HCT116 (cell line): ENCODE results near the gene GMDS. TPM values are rescaled to one million over a fixed set of nuclear protein-coding genes. Genes with fewer than 3 reads are reported as not detected.

Experiments used
- ATAC-seq: fragments of 200-7000 bp; cut with Tn5 transposase; 2 replicates; pipeline ENCODE4 v1.9.1; 2020; ENCODE audit warnings: mild to moderate bottlenecking, moderate library complexity
- BruUV-seq: library from RNA; stranded (reverse); fragments of 400-500 nt; replicated peaks from 2 replicates; lab custom pipeline; 2021; lab: Mats Ljungman, UMichigan
- CTCF ChIA-PET: fragments of 300-600 bp; sonication (Branson Sonifier 250); formaldehyde crosslinking; loops from one replicate; lab custom pipeline; 2021; ENCODE audit warnings: antibody characterized with exemption; lab: Charles Lee
- POLR2A ChIA-PET: fragments of 300-600, 350-600 bp; sonication (Branson Sonifier 250); formaldehyde crosslinking; loops from one replicate; lab custom pipeline; 2021; ENCODE audit warnings: antibody characterized with exemption; lab: Charles Lee
- RAD21 ChIA-PET, 2 experiments: fragments of 300-600 bp; sonication (Branson Sonifier 250); formaldehyde crosslinking; loops; one replicate each; lab custom pipeline; 2023; ENCODE audit warnings: low total read pairs in 2 of 2; ENCODE audit not compliant: uncharacterized antibody in 2 of 2, unreplicated experiment in 2 of 2, low non-redundant PET in 1 of 2; lab: Charles Lee
- DNase-seq: peaks from one replicate; pipeline ENCODE4 v3.0.0-alpha.2; 2010; ENCODE audit warnings: low read depth, low spot score
- H2AFZ ChIP-seq: fragments of 200-600 bp; shearing (Covaris generic), sonication (generic); 2 replicates; pipeline ENCODE4 v1.6.1; 2017; ENCODE audit warnings: low read depth, mixed run types, mixed read lengths, antibody characterized with exemption, low read length; ENCODE audit not compliant: poor library complexity, severe bottlenecking
- H3K27ac ChIP-seq: 2 replicates; pipeline ENCODE4 v1.5.1; 2012; ENCODE audit warnings: low read depth, low read length
- H3K27me3 ChIP-seq: fragments of 200-600 bp; sonication (generic); 2 replicates; pipeline ENCODE4 v1.6.1; 2016; ENCODE audit warnings: mixed run types, low read length, mixed read lengths; ENCODE audit not compliant: insufficient read depth
- H3K36me3 ChIP-seq, 2 experiments: fragments of 200-500 bp in 1 of 2; fragments of 200-600 bp in 1 of 2; sonication (Bioruptor generic) in 1 of 2; sonication (generic) in 1 of 2; 2 replicates each; pipeline versions ENCODE4 v1.5.1 to v1.6.1; 2014 to 2016; ENCODE audit warnings: low read length in 2 of 2, inconsistent platforms in 1 of 2, mixed read lengths in 1 of 2, mixed run types in 1 of 2; ENCODE audit not compliant: insufficient read depth in 2 of 2, control insufficient read depth in 1 of 2
- H3K4me1 ChIP-seq, 2 experiments: fragments of 200-600 bp in 1 of 2; sonication (generic) in 1 of 2; 2 replicates each; pipeline versions ENCODE4 v1.5.1 to v1.6.1; 2012 to 2017; ENCODE audit warnings: low read length in 2 of 2, inconsistent platforms in 1 of 2, mild to moderate bottlenecking in 1 of 2, mixed read lengths in 1 of 2, mixed run types in 1 of 2, moderate library complexity in 1 of 2; ENCODE audit not compliant: insufficient read depth in 2 of 2, control insufficient read depth in 1 of 2
- H3K4me2 ChIP-seq: fragments of 200-600 bp; sonication (generic); 2 replicates; pipeline ENCODE4 v1.6.1; 2017; ENCODE audit warnings: mixed run types, low read length, mixed read lengths
- H3K4me3 ChIP-seq, 2 experiments: fragments of 200-600 bp in 1 of 2; sonication (generic) in 1 of 2; replicated peaks in 1 of 2; 2 replicates each; pipeline ENCODE4 v1.5.1; 2011 to 2016; ENCODE audit warnings: low read length in 2 of 2, control low read depth in 1 of 2, low read depth in 1 of 2, mild to moderate bottlenecking in 1 of 2, mixed read lengths in 1 of 2, mixed run types in 1 of 2
- H3K79me2 ChIP-seq: fragments of 200-600 bp; sonication (generic); 2 replicates; pipeline ENCODE4 v1.6.1; 2017; ENCODE audit warnings: mild to moderate bottlenecking, mixed run types, low read length, moderate library complexity, mixed read lengths; ENCODE audit not compliant: insufficient read depth
- H3K9ac ChIP-seq: fragments of 200-600 bp; sonication (generic); 2 replicates; pipeline ENCODE4 v1.6.1; 2016; ENCODE audit warnings: low read length, mixed read lengths
- H3K9me2 ChIP-seq: fragments of 200-600 bp; sonication (generic), shearing (Covaris generic); 2 replicates; pipeline ENCODE4 v1.6.1; 2017; ENCODE audit warnings: mixed run types, mild to moderate bottlenecking, moderate library complexity; ENCODE audit not compliant: insufficient read depth
- H3K9me3 ChIP-seq, 2 experiments: fragments of 200-500 bp in 1 of 2; fragments of 200-600 bp in 1 of 2; sonication (Bioruptor generic) in 1 of 2; sonication (generic) in 1 of 2; 2 replicates each; pipeline ENCODE4 v1.6.1; 2014 to 2017; ENCODE audit warnings: low read length in 2 of 2, mixed read lengths in 2 of 2, inconsistent platforms in 1 of 2, low read depth in 1 of 2, mild to moderate bottlenecking in 1 of 2, mixed run types in 1 of 2, moderate library complexity in 1 of 2; ENCODE audit not compliant: control insufficient read depth in 1 of 2, insufficient read depth in 1 of 2
- H4K20me1 ChIP-seq: fragments of 200-600 bp; sonication (generic), shearing (Covaris generic); 2 replicates; pipeline ENCODE4 v1.6.1; 2017; ENCODE audit warnings: mixed run types, mild to moderate bottlenecking, moderate library complexity; ENCODE audit not compliant: insufficient read depth
- CBX3 ChIP-seq: IDR thresholded peaks from 2 replicates; pipeline ENCODE4 v1.6.1; 2012; ENCODE audit warnings: low read depth
- CEBPB ChIP-seq: IDR thresholded peaks from 2 replicates; pipeline ENCODE4 v1.6.1; 2012; ENCODE audit warnings: low read depth
- ELF1 ChIP-seq: IDR thresholded peaks from 2 replicates; pipeline ENCODE4 v1.6.1; 2012; ENCODE audit warnings: low read depth, borderline replicate concordance
- EZH2phosphoT487 ChIP-seq: fragments of 200-600 bp; IDR thresholded peaks from 2 replicates; pipeline ENCODE4 v1.6.1; 2018; ENCODE audit warnings: antibody characterized with exemption, borderline replicate concordance
- FOSL1 ChIP-seq: IDR thresholded peaks from 2 replicates; pipeline ENCODE4 v1.6.1; 2012; ENCODE audit warnings: low read depth
- POLR2AphosphoS5 ChIP-seq: IDR thresholded peaks from 2 replicates; pipeline ENCODE4 v1.6.1; 2011; ENCODE audit warnings: mild to moderate bottlenecking, low read depth, low read length, moderate library complexity
- RAD21 ChIP-seq: IDR thresholded peaks from 2 replicates; pipeline ENCODE4 v1.6.1; 2012; ENCODE audit warnings: low read depth, mild to moderate bottlenecking
- SIN3A ChIP-seq: IDR thresholded peaks from 2 replicates; pipeline ENCODE4 v1.6.1; 2012; ENCODE audit warnings: low read depth
- SP1 ChIP-seq: IDR thresholded peaks from 2 replicates; pipeline ENCODE4 v1.6.1; 2012; ENCODE audit warnings: low read depth
- SRF ChIP-seq: IDR thresholded peaks from 2 replicates; pipeline ENCODE4 v1.6.1; 2012; ENCODE audit warnings: low read depth
- TCF7L2 ChIP-seq: IDR thresholded peaks from 2 replicates; pipeline ENCODE4 v1.7.0; 2011; ENCODE audit warnings: borderline replicate concordance, inconsistent platforms; ENCODE audit not compliant: insufficient read depth, insufficient read length; ENCODE audit errors: extremely low read depth
- YY1 ChIP-seq: IDR thresholded peaks from 2 replicates; pipeline ENCODE4 v1.6.1; 2011; ENCODE audit warnings: low read length, low read depth, moderate library complexity, mild to moderate bottlenecking; ENCODE audit not compliant: insufficient replicate concordance; ENCODE audit errors: extremely low read depth
- ZFX ChIP-seq: fragments of 450-650 bp; IDR thresholded peaks from 2 replicates; pipeline ENCODE4 v1.6.1; 2017
- ZNF274 ChIP-seq: fragments of 200-500 bp; sonication (Bioruptor generic); IDR thresholded peaks from 2 replicates; pipeline ENCODE4 v1.6.1; 2014; ENCODE audit warnings: mild to moderate bottlenecking, low read depth, low read length, inconsistent platforms
- intact Hi-C: fragments of 100-400 bp; cut with micrococcal nuclease; formaldehyde crosslinking; loops from 2 replicates; pipeline ENCODE4 v1.10.0; 2022
- total RNA-seq: library from RNA; stranded (reverse); gene quantifications from one replicate; pipeline ENCODE4 v1.2.1, GENCODE V29; 2021; ENCODE audit not compliant: unreplicated experiment
- TF ChIP-seq, protein P1 (sequence below): IDR thresholded peaks from 2 replicates; pipeline ENCODE4 v1.6.1; 2011; ENCODE audit warnings: mild to moderate bottlenecking, low read length, moderate library complexity; ENCODE audit not compliant: insufficient replicate concordance; ENCODE audit errors: extremely low read depth
- TF ChIP-seq, protein P2 (sequence below): IDR thresholded peaks from 2 replicates; pipeline ENCODE4 v1.6.1; 2012; ENCODE audit warnings: low read depth
- TF ChIP-seq, protein P3 (sequence below), 3 experiments: fragments of 200-600 bp in 1 of 3; sonication (generic) in 1 of 3; IDR thresholded peaks in 2 of 3; conservative IDR thresholded peaks in 1 of 3; 2 replicates each; pipeline ENCODE4 v1.5.1; 2012 to 2017; ENCODE audit warnings: low read depth in 2 of 3, low read length in 2 of 3, antibody characterized with exemption in 1 of 3, borderline replicate concordance in 1 of 3, control low read depth in 1 of 3, mild to moderate bottlenecking in 1 of 3, mixed read lengths in 1 of 3, mixed run types in 1 of 3, moderate library complexity in 1 of 3; ENCODE audit not compliant: insufficient read depth in 1 of 3
- TF ChIP-seq, protein P4 (sequence below): IDR thresholded peaks from 2 replicates; pipeline ENCODE4 v1.6.1; 2012
- TF ChIP-seq, protein P5 (sequence below): IDR thresholded peaks from 2 replicates; pipeline ENCODE4 v1.6.1; 2012

Gene GMDS
- total RNA-seq, 1 experiment from 2014 or later: 34.4 TPM

DNA sequence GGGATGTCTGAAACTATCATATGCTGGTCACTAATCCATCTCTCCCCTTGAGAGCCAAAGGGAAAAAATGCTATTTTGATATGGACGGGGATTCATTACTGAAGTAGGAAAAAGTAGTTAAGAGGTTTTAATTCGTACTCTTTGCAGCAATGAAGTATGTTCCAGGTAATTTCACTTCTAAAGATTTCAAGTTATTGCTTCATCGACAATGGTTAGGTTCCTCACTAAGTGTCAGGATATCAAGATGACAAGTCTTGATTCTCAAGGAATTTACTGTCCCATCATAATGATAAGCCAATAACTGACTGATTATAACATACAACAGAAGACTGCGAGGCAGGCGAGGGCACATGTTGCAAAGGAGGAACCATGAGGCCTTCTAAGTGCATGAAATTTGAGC is 57.0 kb downstream of the GMDS start:
- no peak overlapping the region for H2AFZ ChIP-seq
- H3K9me2 ChIP-seq: no peaks in the 10 kb centered on the region
- intact Hi-C loops: no loop called here
- no TSS peak for BruUV-seq
- H3K9me3 ChIP-seq: no peaks in the 10 kb centered on the region
- H3K4me2 ChIP-seq: no peak overlapping the region
- no peak overlapping the region for H3K9ac ChIP-seq
- ChIA-PET RAD21 (no interaction called here), POLR2A (no interaction called here), CTCF (no interaction called here)
- no peaks in the 10 kb centered on the region for H4K20me1 ChIP-seq
- H3K27me3 ChIP-seq: no peaks in the 10 kb centered on the region
- H3K79me2 ChIP-seq: no peaks in the 10 kb centered on the region
- H3K4me1 ChIP-seq: no peaks in the 10 kb centered on the region
- H3K4me3 ChIP-seq: no peak overlapping the region
- no peaks in the 10 kb centered on the region for H3K36me3 ChIP-seq
- ATAC-seq: no peak
- no peak overlapping the region for H3K27ac ChIP-seq
- no peak for DNase-seq
- TF ChIP-seq, protein P1, sequence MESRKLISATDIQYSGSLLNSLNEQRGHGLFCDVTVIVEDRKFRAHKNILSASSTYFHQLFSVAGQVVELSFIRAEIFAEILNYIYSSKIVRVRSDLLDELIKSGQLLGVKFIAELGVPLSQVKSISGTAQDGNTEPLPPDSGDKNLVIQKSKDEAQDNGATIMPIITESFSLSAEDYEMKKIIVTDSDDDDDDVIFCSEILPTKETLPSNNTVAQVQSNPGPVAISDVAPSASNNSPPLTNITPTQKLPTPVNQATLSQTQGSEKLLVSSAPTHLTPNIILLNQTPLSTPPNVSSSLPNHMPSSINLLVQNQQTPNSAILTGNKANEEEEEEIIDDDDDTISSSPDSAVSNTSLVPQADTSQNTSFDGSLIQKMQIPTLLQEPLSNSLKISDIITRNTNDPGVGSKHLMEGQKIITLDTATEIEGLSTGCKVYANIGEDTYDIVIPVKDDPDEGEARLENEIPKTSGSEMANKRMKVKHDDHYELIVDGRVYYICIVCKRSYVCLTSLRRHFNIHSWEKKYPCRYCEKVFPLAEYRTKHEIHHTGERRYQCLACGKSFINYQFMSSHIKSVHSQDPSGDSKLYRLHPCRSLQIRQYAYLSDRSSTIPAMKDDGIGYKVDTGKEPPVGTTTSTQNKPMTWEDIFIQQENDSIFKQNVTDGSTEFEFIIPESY: no peak
- no peak for TF ChIP-seq SRF
- TF ChIP-seq, protein P2, sequence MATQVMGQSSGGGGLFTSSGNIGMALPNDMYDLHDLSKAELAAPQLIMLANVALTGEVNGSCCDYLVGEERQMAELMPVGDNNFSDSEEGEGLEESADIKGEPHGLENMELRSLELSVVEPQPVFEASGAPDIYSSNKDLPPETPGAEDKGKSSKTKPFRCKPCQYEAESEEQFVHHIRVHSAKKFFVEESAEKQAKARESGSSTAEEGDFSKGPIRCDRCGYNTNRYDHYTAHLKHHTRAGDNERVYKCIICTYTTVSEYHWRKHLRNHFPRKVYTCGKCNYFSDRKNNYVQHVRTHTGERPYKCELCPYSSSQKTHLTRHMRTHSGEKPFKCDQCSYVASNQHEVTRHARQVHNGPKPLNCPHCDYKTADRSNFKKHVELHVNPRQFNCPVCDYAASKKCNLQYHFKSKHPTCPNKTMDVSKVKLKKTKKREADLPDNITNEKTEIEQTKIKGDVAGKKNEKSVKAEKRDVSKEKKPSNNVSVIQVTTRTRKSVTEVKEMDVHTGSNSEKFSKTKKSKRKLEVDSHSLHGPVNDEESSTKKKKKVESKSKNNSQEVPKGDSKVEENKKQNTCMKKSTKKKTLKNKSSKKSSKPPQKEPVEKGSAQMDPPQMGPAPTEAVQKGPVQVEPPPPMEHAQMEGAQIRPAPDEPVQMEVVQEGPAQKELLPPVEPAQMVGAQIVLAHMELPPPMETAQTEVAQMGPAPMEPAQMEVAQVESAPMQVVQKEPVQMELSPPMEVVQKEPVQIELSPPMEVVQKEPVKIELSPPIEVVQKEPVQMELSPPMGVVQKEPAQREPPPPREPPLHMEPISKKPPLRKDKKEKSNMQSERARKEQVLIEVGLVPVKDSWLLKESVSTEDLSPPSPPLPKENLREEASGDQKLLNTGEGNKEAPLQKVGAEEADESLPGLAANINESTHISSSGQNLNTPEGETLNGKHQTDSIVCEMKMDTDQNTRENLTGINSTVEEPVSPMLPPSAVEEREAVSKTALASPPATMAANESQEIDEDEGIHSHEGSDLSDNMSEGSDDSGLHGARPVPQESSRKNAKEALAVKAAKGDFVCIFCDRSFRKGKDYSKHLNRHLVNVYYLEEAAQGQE: no peak
- TF ChIP-seq ZNF274: no peak
- TF ChIP-seq RAD21: no peak
- no peak for TF ChIP-seq SIN3A
- TF ChIP-seq TCF7L2: no peak
- no peak for TF ChIP-seq CBX3
- no peak for TF ChIP-seq FOSL1
- no peak for TF ChIP-seq ZFX
- TF ChIP-seq, protein P3, sequence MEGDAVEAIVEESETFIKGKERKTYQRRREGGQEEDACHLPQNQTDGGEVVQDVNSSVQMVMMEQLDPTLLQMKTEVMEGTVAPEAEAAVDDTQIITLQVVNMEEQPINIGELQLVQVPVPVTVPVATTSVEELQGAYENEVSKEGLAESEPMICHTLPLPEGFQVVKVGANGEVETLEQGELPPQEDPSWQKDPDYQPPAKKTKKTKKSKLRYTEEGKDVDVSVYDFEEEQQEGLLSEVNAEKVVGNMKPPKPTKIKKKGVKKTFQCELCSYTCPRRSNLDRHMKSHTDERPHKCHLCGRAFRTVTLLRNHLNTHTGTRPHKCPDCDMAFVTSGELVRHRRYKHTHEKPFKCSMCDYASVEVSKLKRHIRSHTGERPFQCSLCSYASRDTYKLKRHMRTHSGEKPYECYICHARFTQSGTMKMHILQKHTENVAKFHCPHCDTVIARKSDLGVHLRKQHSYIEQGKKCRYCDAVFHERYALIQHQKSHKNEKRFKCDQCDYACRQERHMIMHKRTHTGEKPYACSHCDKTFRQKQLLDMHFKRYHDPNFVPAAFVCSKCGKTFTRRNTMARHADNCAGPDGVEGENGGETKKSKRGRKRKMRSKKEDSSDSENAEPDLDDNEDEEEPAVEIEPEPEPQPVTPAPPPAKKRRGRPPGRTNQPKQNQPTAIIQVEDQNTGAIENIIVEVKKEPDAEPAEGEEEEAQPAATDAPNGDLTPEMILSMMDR (IDR thresholded peaks at IDR 0.05 in 2 of 3, conservative IDR thresholded peaks at IDR 0.05 in 1 of 3; ENCODE audit: borderline replicate concordance in 1 of 3, insufficient read depth in 1 of 3, low read depth in 2 of 3, low read length in 2 of 3): no peak
- TF ChIP-seq, protein P4, sequence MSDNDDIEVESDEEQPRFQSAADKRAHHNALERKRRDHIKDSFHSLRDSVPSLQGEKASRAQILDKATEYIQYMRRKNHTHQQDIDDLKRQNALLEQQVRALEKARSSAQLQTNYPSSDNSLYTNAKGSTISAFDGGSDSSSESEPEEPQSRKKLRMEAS: no peak
- TF ChIP-seq SP1: no peak
- no peak for TF ChIP-seq YY1
- TF ChIP-seq ELF1: no peak
- TF ChIP-seq EZH2phosphoT487: no peak
- no peak for TF ChIP-seq CEBPB
- TF ChIP-seq, protein P5, sequence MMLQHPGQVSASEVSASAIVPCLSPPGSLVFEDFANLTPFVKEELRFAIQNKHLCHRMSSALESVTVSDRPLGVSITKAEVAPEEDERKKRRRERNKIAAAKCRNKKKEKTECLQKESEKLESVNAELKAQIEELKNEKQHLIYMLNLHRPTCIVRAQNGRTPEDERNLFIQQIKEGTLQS: no peak
- no peak for TF ChIP-seq POLR2AphosphoS5
